CD4-positive, alpha-beta T cell treated with Interferon gamma for 1 hour (primary cell): ENCODE data around the gene EML6.
"Not testable (repeated sequence)": the region's sequence is repeated elsewhere in the genome, so short reads cannot be mapped to it uniquely, and the experiment has no call there.

Experiments
- DNase-seq: peaks from one replicate; pipeline ENCODE4 v3.0.0-alpha.2; 2020

EML6 gene

GRCh38 chr2:54808661-54809060 lies 85.2 kb downstream of the EML6 start:
- DNase-seq, result no peak

- DNase-seq, result no peak
Measured at GRCh38 chr2:54809819-54810218, 86.4 kb downstream of the EML6 start.

- no peak for DNase-seq
Measured at GRCh38 chr2:54810246-54810645, 86.8 kb downstream of the EML6 start.

- DNase-seq, result no peak
Measured at GRCh38 chr2:54813584-54813983, 90.1 kb downstream of the EML6 start.

DNA sequence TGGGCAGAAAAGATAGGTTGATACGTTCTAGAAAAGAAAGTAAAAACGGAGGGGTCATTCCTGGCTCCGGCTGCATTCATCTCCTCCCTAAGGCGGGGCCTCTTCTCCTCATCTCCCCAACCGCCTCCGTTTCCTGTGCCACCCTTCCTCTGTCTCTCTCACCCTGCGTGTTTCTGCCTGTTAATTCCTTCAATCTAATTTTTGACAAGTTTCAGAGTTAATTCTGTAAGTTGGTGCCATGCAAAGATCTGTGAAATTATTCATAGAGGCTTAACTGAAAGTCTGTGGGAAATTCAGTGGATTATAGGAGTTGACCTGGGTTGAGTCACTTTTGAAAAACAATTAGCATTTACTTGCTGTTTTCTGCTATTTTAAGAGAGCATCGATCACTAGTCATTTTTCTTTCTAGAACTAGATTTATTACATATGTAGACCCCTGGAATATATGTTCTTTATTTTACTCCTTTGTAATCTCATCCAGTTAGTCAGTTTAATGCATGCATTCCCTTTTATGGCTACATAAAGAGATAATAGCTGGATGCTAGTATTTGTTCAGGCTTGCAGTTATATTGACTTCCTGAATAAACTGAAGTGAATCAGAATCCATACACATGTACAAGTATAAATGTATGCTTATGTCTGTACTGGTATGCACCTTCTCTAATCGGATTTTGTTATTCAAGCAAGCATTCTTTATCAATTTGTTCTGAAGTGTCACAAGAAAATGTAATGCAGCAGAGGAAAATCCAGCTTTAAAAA lies 91.1 kb downstream of the EML6 start:
- DNase-seq, result no peak

GRCh38 chr2:54815148-54815539 lies 91.7 kb downstream of the EML6 start:
- no peak for DNase-seq

GRCh38 chr2:54818226-54818625 lies 94.8 kb downstream of the EML6 start:
- no peak for DNase-seq

GRCh38 chr2:54820558-54820957 lies 97.1 kb downstream of the EML6 start:
- DNase-seq, result no peak

DNA sequence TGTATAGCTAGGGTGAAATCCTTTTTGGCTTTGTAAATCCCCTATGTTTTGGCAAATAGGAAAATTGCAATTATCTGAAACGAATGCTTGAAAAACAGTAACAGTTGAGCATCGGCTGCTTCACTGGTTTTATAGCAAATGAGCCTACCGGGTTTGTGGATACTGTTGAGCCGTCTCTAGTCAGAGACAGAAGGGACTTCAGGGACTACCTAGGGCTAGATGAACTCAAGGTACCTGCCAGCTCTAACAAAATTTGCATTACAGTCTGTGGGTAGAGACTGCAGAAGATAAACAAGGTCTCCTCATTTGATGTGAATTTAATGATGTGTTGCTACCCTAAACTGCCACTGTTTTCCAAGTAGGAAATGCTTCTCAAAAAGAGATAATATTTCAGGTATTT lies 101.1 kb downstream of the EML6 start:
- no peak for DNase-seq

GRCh38 chr2:54830546-54830945 lies 107.1 kb downstream of the EML6 start:
- no peak for DNase-seq

DNA sequence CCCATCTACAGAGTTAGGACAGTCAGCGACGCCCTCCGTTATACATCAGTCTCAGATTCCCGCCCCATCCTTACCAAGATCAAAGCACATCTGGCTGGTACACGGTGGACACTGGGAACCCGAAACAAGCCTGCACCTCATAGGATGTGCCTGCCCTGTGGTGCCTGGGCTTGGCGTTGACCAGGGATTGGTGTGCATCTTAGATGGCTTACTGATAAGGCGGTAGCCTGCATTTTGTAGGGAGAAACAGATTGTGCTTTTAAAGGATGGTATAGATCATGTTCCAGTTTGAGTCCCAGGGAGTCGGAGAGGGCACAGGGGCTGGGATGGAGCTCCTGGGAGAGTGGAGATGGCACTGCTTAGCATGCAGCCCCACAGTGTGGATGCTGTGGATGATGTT lies 108.0 kb downstream of the EML6 start:
- no peak for DNase-seq

GRCh38 chr2:54834721-54835120 lies 111.3 kb downstream of the EML6 start:
- no peak for DNase-seq

- DNase-seq, result no peak
Measured at GRCh38 chr2:54836477-54836876, 113.0 kb downstream of the EML6 start.

GRCh38 chr2:54838585-54839035 lies 115.1 kb downstream of the EML6 start:
- peak; percentile 30 for DNase-seq

- DNase-seq, result no peak
Measured at GRCh38 chr2:54839461-54840255, 116.2 kb downstream of the EML6 start.

GRCh38 chr2:54840559-54841468 lies 117.4 kb downstream of the EML6 start:
- DNase-seq, result no peak

DNA sequence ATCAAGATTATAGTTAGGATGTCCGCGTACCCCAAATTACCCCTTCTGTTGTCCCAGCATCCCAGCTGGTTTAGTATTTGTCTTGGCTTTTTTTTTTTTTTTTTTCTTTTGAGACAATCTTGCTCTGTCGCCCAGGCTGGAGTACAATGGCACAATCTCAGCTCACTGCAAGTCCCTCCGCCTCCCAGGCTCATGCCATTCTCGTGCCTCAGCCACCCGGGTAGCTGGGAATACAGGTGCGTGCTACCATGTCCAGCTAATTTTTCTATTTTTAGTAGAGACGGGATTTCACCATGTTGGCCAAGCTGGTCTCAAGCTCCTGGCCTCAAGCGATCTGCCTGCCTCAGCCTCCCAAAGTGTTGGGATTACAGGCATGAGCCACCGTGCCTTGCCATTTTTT lies 118.0 kb downstream of the EML6 start:
- DNase-seq, result not testable (repeated sequence)

- DNase-seq, result no peak
Measured at GRCh38 chr2:54845094-54845493, 121.6 kb downstream of the EML6 start.

DNA sequence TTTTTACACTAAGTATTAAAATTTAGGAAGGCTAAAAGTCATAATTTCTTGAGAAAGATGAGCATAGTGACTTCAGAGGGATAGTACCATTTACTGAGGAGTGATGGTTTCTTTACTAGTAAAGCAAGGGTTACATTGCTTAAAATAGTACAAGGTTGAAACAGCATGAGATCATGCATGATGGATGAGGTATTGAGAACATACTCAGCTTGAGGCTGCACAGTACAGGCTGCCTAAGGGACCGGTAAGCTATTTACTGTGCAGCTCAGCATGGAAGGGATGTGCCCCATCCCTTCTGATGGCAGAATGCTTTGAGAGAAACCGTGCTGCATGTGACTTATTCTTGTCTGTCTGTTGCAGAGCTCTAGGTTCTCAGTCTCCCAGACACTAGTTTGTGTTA lies 122.1 kb downstream of the EML6 start:
- DNase-seq, result no peak

DNA sequence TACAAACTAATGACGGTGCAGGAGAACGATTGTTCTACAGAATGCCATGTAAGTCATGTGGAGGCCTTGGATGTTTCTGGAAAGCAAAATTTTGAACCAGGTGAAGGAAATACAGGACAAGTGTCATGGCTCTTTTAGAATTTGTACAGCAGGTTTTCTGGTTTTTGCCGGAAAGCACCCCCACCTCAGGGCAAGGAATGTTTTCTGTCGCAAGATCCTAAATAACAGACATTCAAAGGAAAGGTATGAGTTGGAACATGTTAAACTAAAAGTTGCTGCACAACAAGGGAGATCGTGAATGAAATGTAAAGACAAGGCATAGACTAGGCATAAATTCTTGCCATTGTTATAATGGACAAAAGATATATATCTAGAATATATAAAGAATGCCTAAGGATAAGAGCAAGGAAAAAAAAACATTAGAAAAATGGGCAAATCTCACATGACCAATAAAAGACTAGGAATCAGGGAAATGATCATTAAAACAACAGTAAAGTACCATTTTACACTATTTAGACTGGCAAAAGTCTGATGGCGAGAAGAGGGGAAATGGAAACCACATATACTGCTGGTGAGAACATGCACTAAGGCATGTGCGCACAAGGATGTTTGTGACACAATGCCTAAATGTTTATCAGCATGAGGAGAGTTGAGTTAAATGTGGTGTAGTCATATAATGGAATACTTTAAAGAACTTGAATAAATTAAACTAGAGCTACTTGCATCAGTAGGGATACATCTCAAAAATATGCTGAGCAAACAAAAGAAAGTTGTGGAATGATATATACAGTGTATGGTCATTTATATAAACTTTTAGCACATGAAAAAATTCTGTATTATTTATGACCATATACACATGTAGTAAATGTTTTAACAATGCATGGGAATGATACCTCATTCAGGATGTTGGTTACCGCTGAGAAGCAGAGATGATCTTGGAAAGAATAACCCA lies 127.0 kb downstream of the EML6 start:
- no peak for DNase-seq

DNA sequence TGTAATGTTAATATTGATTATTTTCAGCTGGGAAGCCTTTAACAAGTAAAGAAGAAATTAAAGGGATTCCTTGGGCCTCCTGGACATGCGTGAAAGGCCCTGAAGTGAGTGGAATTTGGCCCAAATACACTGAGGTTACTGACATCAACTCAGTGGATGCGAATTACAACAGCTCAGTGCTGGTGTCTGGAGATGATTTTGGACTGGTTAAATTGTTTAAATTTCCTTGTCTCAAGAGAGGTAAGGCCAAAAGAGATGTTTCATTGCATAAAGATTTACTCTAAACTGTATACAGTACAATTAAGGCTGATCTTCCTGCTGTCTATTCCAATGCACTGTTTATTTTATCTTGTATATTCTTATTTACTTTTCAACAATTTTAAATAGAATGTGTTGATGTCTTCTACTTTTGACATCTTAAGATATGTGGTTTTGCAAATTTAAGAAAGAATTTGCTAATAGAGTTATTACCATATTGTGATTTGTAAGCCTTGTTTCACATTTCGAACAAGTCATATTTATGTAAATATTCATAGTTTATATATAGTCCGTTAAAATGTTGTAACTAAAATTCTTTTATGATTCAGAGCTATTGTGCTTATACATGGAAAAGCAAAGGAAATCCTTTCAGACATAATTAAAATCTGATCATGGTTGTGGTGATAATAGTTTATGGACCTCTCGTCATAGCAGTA lies 130.3 kb downstream of the EML6 start:
- DNase-seq, result no peak
